Nephron (organoid): ENCODE data around the gene TRAPPC10.

Experiments used
- H3K27ac Mint-ChIP-seq, 3 experiments: 2 replicates each; pipeline ENCODE4 v1.8.0; 2020; ENCODE audit warnings: mixed read lengths in 3 of 3, mild to moderate bottlenecking in 2 of 3, moderate library complexity in 1 of 3
- H3K27me3 Mint-ChIP-seq: 2 replicates; pipeline ENCODE4 v1.8.0; 2021; ENCODE audit warnings: low read depth, mild to moderate bottlenecking, moderate library complexity, mixed read lengths
- H3K36me3 Mint-ChIP-seq: 2 replicates; pipeline ENCODE4 v1.8.0; 2020; ENCODE audit warnings: low read depth, mixed read lengths
- H3K4me1 Mint-ChIP-seq: 2 replicates; pipeline ENCODE4 v1.8.0; 2020; ENCODE audit warnings: mixed read lengths
- H3K4me3 Mint-ChIP-seq, 3 experiments: 2 replicates each; pipeline ENCODE4 v1.8.0; 2020; ENCODE audit warnings: mild to moderate bottlenecking in 3 of 3, mixed read lengths in 3 of 3, moderate library complexity in 2 of 3
- H3K9me3 Mint-ChIP-seq: 2 replicates; pipeline ENCODE4 v1.8.0; 2020; ENCODE audit warnings: mixed read lengths
- CTCF ChIP-seq, 3 experiments: fragments of 200-600 bp; sonication (generic); IDR thresholded peaks; one replicate each; pipeline ENCODE4 v1.5.0; 2021; ENCODE audit warnings: antibody characterized with exemption in 3 of 3; ENCODE audit not compliant: unreplicated experiment in 3 of 3

The TRAPPC10 gene

GRCh38 chr21:44078411-44078981 lies 66.4 kb downstream of the TRAPPC10 start:
- no peaks in the 10 kb centered on the region for H3K27me3 Mint-ChIP-seq
- peaks cover 72% of the 10 kb centered on the region for H3K36me3 Mint-ChIP-seq
- H3K27ac Mint-ChIP-seq = no peak overlapping the region
- no peaks in the 10 kb centered on the region for H3K9me3 Mint-ChIP-seq
- TF ChIP-seq CTCF (IDR thresholded peaks at IDR 0.05; ENCODE audit: unreplicated experiment in 3 of 3) = no peak
- no peaks in the 10 kb centered on the region for H3K4me1 Mint-ChIP-seq
- no peak overlapping the region for H3K4me3 Mint-ChIP-seq

DNA sequence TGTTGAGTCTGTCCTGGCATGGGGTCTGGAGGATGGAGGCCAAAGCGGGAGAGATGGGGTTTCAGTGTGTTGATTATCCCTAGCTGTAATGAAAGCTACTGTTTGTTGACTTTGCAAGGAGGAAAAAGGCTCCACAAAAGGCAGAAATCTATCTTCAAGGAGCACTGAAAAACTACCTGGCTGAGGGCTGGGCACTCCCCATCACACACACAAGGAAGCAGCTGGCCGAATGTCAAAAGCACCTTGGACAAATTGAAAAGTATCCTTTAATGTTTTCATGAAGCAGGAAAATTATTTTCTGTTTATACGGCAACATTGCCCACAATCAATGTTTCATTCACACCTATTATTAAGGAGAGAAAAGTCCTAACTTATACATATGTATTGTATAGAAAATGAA lies 67.3 kb downstream of the TRAPPC10 start:
- H3K36me3 Mint-ChIP-seq = peaks cover 73% of the 10 kb centered on the region
- H3K27me3 Mint-ChIP-seq = no peaks in the 10 kb centered on the region
- no peak overlapping the region for H3K27ac Mint-ChIP-seq
- H3K9me3 Mint-ChIP-seq = no peaks in the 10 kb centered on the region
- no peaks in the 10 kb centered on the region for H3K4me1 Mint-ChIP-seq
- TF ChIP-seq CTCF (IDR thresholded peaks at IDR 0.05; ENCODE audit: unreplicated experiment in 3 of 3) = no peak
- no peak overlapping the region for H3K4me3 Mint-ChIP-seq

GRCh38 chr21:44079846-44080245 lies 67.7 kb downstream of the TRAPPC10 start:
- H3K4me1 Mint-ChIP-seq = no peaks in the 10 kb centered on the region
- H3K27ac Mint-ChIP-seq = no peak overlapping the region

GRCh38 chr21:44082648-44083440 lies 70.7 kb downstream of the TRAPPC10 start:
- H3K4me1 Mint-ChIP-seq = no peaks in the 10 kb centered on the region
- H3K27ac Mint-ChIP-seq = peak overlapping the region; percentile 47 to 89 (median 58)
- H3K9me3 Mint-ChIP-seq = no peaks in the 10 kb centered on the region
- no peak for TF ChIP-seq CTCF (IDR thresholded peaks at IDR 0.05; ENCODE audit: unreplicated experiment in 3 of 3)
- no peak overlapping the region for H3K4me3 Mint-ChIP-seq
- H3K36me3 Mint-ChIP-seq = peaks cover 75% of the 10 kb centered on the region
- no peaks in the 10 kb centered on the region for H3K27me3 Mint-ChIP-seq

More at GRCh38 chr21:44079846-44080245, 67.7 kb downstream of the TRAPPC10 start:
- Mint-ChIP-seq H3K36me3 (peaks cover 74% of the 10 kb centered on the region), H3K27me3 (no peaks in the 10 kb centered on the region), H3K9me3 (no peaks in the 10 kb centered on the region), H3K4me3 (no peak overlapping the region)
- TF ChIP-seq CTCF (IDR thresholded peaks at IDR 0.05; ENCODE audit: unreplicated experiment in 3 of 3) = no peak

- Mint-ChIP-seq H3K36me3 (peaks cover 72% of the 10 kb centered on the region), H3K27ac (peak overlapping the region in 2 of 3 experiments; percentile 47 to 89), H3K4me1 (no peaks in the 10 kb centered on the region), H3K27me3 (no peaks in the 10 kb centered on the region), H3K9me3 (no peaks in the 10 kb centered on the region), H3K4me3 (no peak overlapping the region)
- no peak for TF ChIP-seq CTCF (IDR thresholded peaks at IDR 0.05; ENCODE audit: unreplicated experiment in 3 of 3)
Measured at GRCh38 chr21:44083631-44084291, 71.7 kb downstream of the TRAPPC10 start.
